HG03103 (cell line): ENCODE data around the gene PDE4D.
"Not testable (repeated sequence)": the region's sequence is repeated elsewhere in the genome, so short reads cannot be mapped to it uniquely, and the experiment has no call there.

Experiments used
- ATAC-seq: cut with Tn5 transposase; IDR thresholded peaks from one replicate; pipeline ENCODE4 v1.9.1; 2021; ENCODE audit warnings: low read depth; ENCODE audit not compliant: unreplicated experiment

Gene PDE4D

GRCh38 chr5:58953218-58953617, 940.3 kb downstream of the PDE4D start:
- not testable (repeated sequence) for ATAC-seq

- no peak for ATAC-seq
These were observed 943.3 kb downstream of the PDE4D start for GRCh38 chr5:58950224-58950623.

- ATAC-seq: no peak
These were observed 947.3 kb downstream of the PDE4D start for GRCh38 chr5:58946230-58946629.

- no peak for ATAC-seq
These were observed 949.3 kb downstream of the PDE4D start for GRCh38 chr5:58944221-58944620.

GRCh38 chr5:58940446-58940845, 953.1 kb downstream of the PDE4D start:
- no peak for ATAC-seq

GRCh38 chr5:58939664-58940063, 953.9 kb downstream of the PDE4D start:
- ATAC-seq: no peak

- ATAC-seq: no peak
These were observed 954.7 kb downstream of the PDE4D start for GRCh38 chr5:58938563-58939424.

- no peak for ATAC-seq
These were observed 956.4 kb downstream of the PDE4D start for GRCh38 chr5:58937031-58937681.

- no peak for ATAC-seq
These were observed 958.9 kb downstream of the PDE4D start for GRCh38 chr5:58934629-58935097.

GRCh38 chr5:58933891-58934628, 959.5 kb downstream of the PDE4D start:
- ATAC-seq: no peak

GRCh38 chr5:58932057-58932612, 961.4 kb downstream of the PDE4D start:
- no peak for ATAC-seq

- no peak for ATAC-seq
These were observed 963.0 kb downstream of the PDE4D start for GRCh38 chr5:58930520-58930919.

GRCh38 chr5:58929726-58930125, 963.8 kb downstream of the PDE4D start:
- no peak for ATAC-seq

GRCh38 chr5:58927938-58928337, 965.6 kb downstream of the PDE4D start:
- no peak for ATAC-seq

- ATAC-seq: no peak
These were observed 966.3 kb downstream of the PDE4D start for GRCh38 chr5:58927181-58927580.

GRCh38 chr5:58926541-58926935, 967.0 kb downstream of the PDE4D start:
- ATAC-seq: no peak

- ATAC-seq: no peak
These were observed 967.6 kb downstream of the PDE4D start for GRCh38 chr5:58925627-58926540.

- no peak for ATAC-seq
These were observed 969.2 kb downstream of the PDE4D start for GRCh38 chr5:58924306-58924705.

GRCh38 chr5:58923355-58923754, 970.2 kb downstream of the PDE4D start:
- ATAC-seq: no peak
